GM23248 (cell line): ENCODE data around the gene MEF2A.

Experiments used
- EZH2 ChIP-seq: fragments of 200-600 bp; sonication (generic); IDR thresholded peaks from 2 replicates; pipeline ENCODE4 v1.6.1; 2018; ENCODE audit warnings: antibody characterized with exemption, mild to moderate bottlenecking; ENCODE audit not compliant: insufficient read depth, poor library complexity, severe bottlenecking
- EZH2phosphoT487 ChIP-seq: fragments of 200-600 bp; sonication (generic); IDR thresholded peaks from 2 replicates; pipeline ENCODE4 v1.6.1; 2018; ENCODE audit warnings: antibody characterized with exemption, moderate library complexity, mild to moderate bottlenecking, low read depth; ENCODE audit not compliant: insufficient read depth

DNA sequence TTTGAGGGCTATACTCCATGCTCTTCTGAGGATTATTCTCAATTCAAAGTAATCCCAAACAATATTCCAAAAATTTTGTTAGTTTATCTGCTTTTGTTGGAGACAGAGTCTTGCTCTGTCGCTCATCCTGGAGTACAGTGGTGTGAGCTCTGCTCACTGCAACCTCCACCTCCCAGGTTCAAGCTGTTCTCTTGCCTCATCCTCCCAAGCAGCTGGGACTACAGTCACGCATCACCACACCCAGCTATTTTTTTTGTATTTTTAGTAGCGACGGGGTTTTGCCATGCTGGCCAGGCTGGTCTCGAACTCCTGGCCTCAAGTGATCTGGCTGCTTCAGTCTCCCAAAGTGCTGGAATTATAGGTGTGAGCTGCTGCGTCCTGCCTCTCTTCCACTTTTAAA lies 39.1 kb downstream of the MEF2A start:
- TF ChIP-seq EZH2phosphoT487 = no peak
- no peak for TF ChIP-seq EZH2
